Activated CD4-positive, alpha-beta T cell treated with anti-CD3 and anti-CD28 coated beads for 36 hours (primary cell): ENCODE results near the gene C9orf153. TPM values are rescaled to one million over a fixed set of nuclear protein-coding genes. Genes with fewer than 3 reads are reported as not detected.

Source experiments
- ATAC-seq: fragments of 200-7000 bp; cut with Tn5 transposase; one replicate; pipeline ENCODE4 v1.10.0; 2021; ENCODE audit warnings: mild to moderate bottlenecking, moderate library complexity
- CTCF ChIA-PET: fragments of 350-600 bp; sonication (Branson Sonifier 250); formaldehyde crosslinking; loops from one replicate; lab custom pipeline; 2021; ENCODE audit warnings: antibody characterized with exemption; lab: Charles Lee
- POLR2A ChIA-PET: fragments of 350-600 bp; sonication (Branson Sonifier 250); formaldehyde crosslinking; loops from one replicate; lab custom pipeline; 2021; ENCODE audit warnings: antibody characterized with exemption, inconsistent platforms; lab: Charles Lee
- DNase-seq: peaks from one replicate; pipeline ENCODE4 v3.0.0-alpha.2; 2020
- H3K27ac Mint-ChIP-seq: one replicate; pipeline ENCODE4 v1.8.0; 2021; ENCODE audit warnings: mixed read lengths
- H3K27me3 Mint-ChIP-seq: one replicate; pipeline ENCODE4 v1.8.0; 2021; ENCODE audit warnings: mixed read lengths
- H3K36me3 Mint-ChIP-seq: one replicate; pipeline ENCODE4 v1.8.0; 2021; ENCODE audit warnings: low read depth, mixed read lengths
- H3K4me1 Mint-ChIP-seq: one replicate; pipeline ENCODE4 v1.8.0; 2021; ENCODE audit warnings: mixed read lengths
- H3K4me3 Mint-ChIP-seq: one replicate; pipeline ENCODE4 v1.8.0; 2021; ENCODE audit warnings: mild to moderate bottlenecking, moderate library complexity, mixed read lengths
- H3K9me3 Mint-ChIP-seq: one replicate; pipeline ENCODE4 v1.8.0; 2021; ENCODE audit warnings: low read depth, mixed read lengths
- intact Hi-C, 2 experiments: fragments of 100-400 bp; cut with DNase I in 1 of 2; cut with micrococcal nuclease in 1 of 2; formaldehyde crosslinking; loops; one replicate each; pipeline versions ENCODE4 v1.14.2 to v1.15.1; 2022 to 2024; cut with DNase I, micrococcal nuclease
- total RNA-seq, 2 experiments: library from RNA; stranded (reverse); gene quantifications; one replicate each; pipeline ENCODE4 v1.2.3, GENCODE V29; 2021

C9orf153 gene
- total RNA-seq, 2 experiments from 2014 or later = 0.25 to 0.46 TPM

GRCh38 chr9:86285261-86285660 is 25.8 kb upstream of the C9orf153 start:
- Mint-ChIP-seq H3K27ac (no peak overlapping the region), H3K9me3 (no peaks in the 10 kb centered on the region), H3K36me3 (peaks cover 9% of the 10 kb centered on the region), H3K4me3 (no peak overlapping the region), H3K27me3 (no peaks in the 10 kb centered on the region), H3K4me1 (peaks cover 23% of the 10 kb centered on the region)
- intact Hi-C loops = loop anchor here in 1 of 2 experiments (10.0 kb wide), 1 partner anchor 1180 kb away; no protein-coding TSS in a partner anchor
- ChIA-PET POLR2A (no interaction called here), CTCF (interaction anchor here (1.2 kb wide), 1 partner anchor 10 kb away, joined by 3 read pairs; no protein-coding TSS in a partner anchor)
- ATAC-seq (no peak), DNase-seq (no peak)

- Mint-ChIP-seq H3K4me1 (peaks cover 37% of the 10 kb centered on the region), H3K4me3 (peak overlapping the region; percentile 82), H3K27me3 (no peaks in the 10 kb centered on the region), H3K36me3 (peaks cover 13% of the 10 kb centered on the region), H3K9me3 (no peaks in the 10 kb centered on the region), H3K27ac (peak overlapping the region; percentile 95)
- DNase-seq = no peak
- ATAC-seq = peak; percentile 63
- intact Hi-C loops = loop anchor here (1.0 to 10.0 kb wide), 11 partner anchors 20 to 1182 kb away; partner anchors contain the start of genes NAA35 (in 2 of the 2), TUT7 (in 2 of the 2) and GAS1 (in 1 of the 2)
- POLR2A ChIA-PET = interaction anchor here (1.5 kb wide), 1 partner anchor 70 kb away, joined by 4 read pairs; no protein-coding TSS in a partner anchor
- CTCF ChIA-PET = interaction anchor here (1.0 kb wide), 1 partner anchor 83 kb away, joined by 3 read pairs; no protein-coding TSS in a partner anchor
Measured at GRCh38 chr9:86282979-86283535, 23.6 kb upstream of the C9orf153 start.

GRCh38 chr9:86282077-86282978 is 22.9 kb upstream of the C9orf153 start, which contains the start of gene ISCA1:
TSS of gene ISCA1 (minus strand) at chr9:86282538. CDS start at chr9:86282458, 80 bp downstream.
- ChIA-PET POLR2A (interaction anchor here (0.6 to 1.5 kb wide), 3 partner anchors 17 to 71 kb away, joined by 3 to 4 read pairs (median 4); no protein-coding TSS in a partner anchor), CTCF (interaction anchor here (0.5 to 1.0 kb wide), 3 partner anchors 71 to 82 kb away, joined by 3 to 4 read pairs (median 3); no protein-coding TSS in a partner anchor)
- H3K36me3 Mint-ChIP-seq = peaks cover 11% of the 10 kb centered on the region

GRCh38 chr9:86281593-86282076 is 22.2 kb upstream of the C9orf153 start:
- ATAC-seq (peak; percentile 2), DNase-seq (no peak)
- H3K9me3 Mint-ChIP-seq = no peaks in the 10 kb centered on the region
- H3K4me1 Mint-ChIP-seq = peaks cover 47% of the 10 kb centered on the region
- intact Hi-C loops = loop anchor here (1.0 to 10.0 kb wide), 11 partner anchors 22 to 1183 kb away; partner anchors contain the start of genes NAA35 (in 2 of the 2), TUT7 (in 2 of the 2) and GAS1 (in 1 of the 2)
- POLR2A ChIA-PET = interaction anchor here (0.7 to 1.5 kb wide), 3 partner anchors 24 to 339 kb away, joined by 3 to 4 read pairs (median 4); no protein-coding TSS in a partner anchor
- H3K4me3 Mint-ChIP-seq = peak overlapping the region; percentile 82
- peaks cover 15% of the 10 kb centered on the region for H3K36me3 Mint-ChIP-seq
- no peaks in the 10 kb centered on the region for H3K27me3 Mint-ChIP-seq
- H3K27ac Mint-ChIP-seq = peak overlapping the region; percentile 89
- CTCF ChIA-PET = interaction anchor here (0.5 to 1.0 kb wide), 2 partner anchors 79 to 82 kb away, joined by 3 to 4 read pairs; no protein-coding TSS in a partner anchor

More at GRCh38 chr9:86282077-86282978, 22.9 kb upstream of the C9orf153 start, which contains the start of gene ISCA1:
- H3K4me3 Mint-ChIP-seq = peak within 1 kb of the TSS; percentile 82
- no peaks in the 10 kb centered on the region for H3K27me3 Mint-ChIP-seq
- H3K9me3 Mint-ChIP-seq = no peaks in the 10 kb centered on the region
- DNase-seq (peak; percentile 99), ATAC-seq (peak; percentile 86)
- peaks cover 42% of the 10 kb centered on the region for H3K4me1 Mint-ChIP-seq
- peak within 1 kb of the TSS; percentile 95 for H3K27ac Mint-ChIP-seq
- intact Hi-C loops = loop anchor here (1.0 to 10.0 kb wide), 11 partner anchors 21 to 1182 kb away; partner anchors contain the start of genes NAA35 (in 2 of the 2), TUT7 (in 2 of the 2) and GAS1 (in 1 of the 2)

GRCh38 chr9:86280580-86280979 is 21.1 kb upstream of the C9orf153 start:
- CTCF ChIA-PET = interaction anchor here (0.6 kb wide), 1 partner anchor 126 kb away, joined by 3 read pairs; no protein-coding TSS in a partner anchor
- Mint-ChIP-seq H3K4me3 (peak overlapping the region; percentile 82), H3K4me1 (peaks cover 47% of the 10 kb centered on the region), H3K36me3 (peaks cover 15% of the 10 kb centered on the region), H3K27ac (no peak overlapping the region), H3K27me3 (no peaks in the 10 kb centered on the region), H3K9me3 (no peaks in the 10 kb centered on the region)
- intact Hi-C loops = loop anchor here in 1 of 2 experiments (5.0 to 10.0 kb wide), 3 partner anchors 78 to 1184 kb away; no protein-coding TSS in a partner anchor
- DNase-seq (no peak), ATAC-seq (no peak)
- POLR2A ChIA-PET = interaction anchor here (0.6 kb wide), 2 partner anchors 224 to 281 kb away, joined by 3 read pairs; no protein-coding TSS in a partner anchor

- H3K27ac Mint-ChIP-seq = no peak overlapping the region
- DNase-seq = no peak
- ChIA-PET CTCF (interaction anchor here (0.6 kb wide), 1 partner anchor 125 kb away, joined by 3 read pairs; no protein-coding TSS in a partner anchor), POLR2A (interaction anchor here (0.6 kb wide), 1 partner anchor 280 kb away, joined by 3 read pairs; no protein-coding TSS in a partner anchor)
- peaks cover 16% of the 10 kb centered on the region for H3K36me3 Mint-ChIP-seq
- ATAC-seq = no peak
- peak overlapping the region; percentile 53 for H3K4me3 Mint-ChIP-seq
- no peaks in the 10 kb centered on the region for H3K27me3 Mint-ChIP-seq
- H3K4me1 Mint-ChIP-seq = peaks cover 47% of the 10 kb centered on the region
- intact Hi-C loops = loop anchor here in 1 of 2 experiments (5.0 to 10.0 kb wide), 3 partner anchors 78 to 1185 kb away; no protein-coding TSS in a partner anchor
- no peaks in the 10 kb centered on the region for H3K9me3 Mint-ChIP-seq
Measured at GRCh38 chr9:86279839-86280238, 20.4 kb upstream of the C9orf153 start.

GRCh38 chr9:86277072-86277471 is 17.6 kb upstream of the C9orf153 start:
- CTCF ChIA-PET = interaction anchor here (1.9 kb wide), 1 partner anchor 76 kb away, joined by 4 read pairs; no protein-coding TSS in a partner anchor
- intact Hi-C loops = no loop called here

GRCh38 chr9:86275962-86276361 is 16.5 kb upstream of the C9orf153 start:
- H3K4me3 Mint-ChIP-seq = no peak overlapping the region
- POLR2A ChIA-PET = no interaction called here
- intact Hi-C loops = no loop called here
- H3K36me3 Mint-ChIP-seq = peaks cover 44% of the 10 kb centered on the region
- CTCF ChIA-PET = interaction anchor here (0.7 to 1.0 kb wide), 3 partner anchors 65 to 355 kb away, joined by 3 read pairs; no protein-coding TSS in a partner anchor
- ATAC-seq (no peak), DNase-seq (no peak)
- no peaks in the 10 kb centered on the region for H3K9me3 Mint-ChIP-seq
- H3K27me3 Mint-ChIP-seq = no peaks in the 10 kb centered on the region
- H3K27ac Mint-ChIP-seq = no peak overlapping the region
- H3K4me1 Mint-ChIP-seq = peaks cover 30% of the 10 kb centered on the region

More at GRCh38 chr9:86277072-86277471, 17.6 kb upstream of the C9orf153 start:
- no peak for DNase-seq
- Mint-ChIP-seq H3K27ac (no peak overlapping the region), H3K9me3 (no peaks in the 10 kb centered on the region), H3K27me3 (no peaks in the 10 kb centered on the region), H3K36me3 (peaks cover 33% of the 10 kb centered on the region), H3K4me1 (peaks cover 36% of the 10 kb centered on the region), H3K4me3 (no peak overlapping the region)
- POLR2A ChIA-PET = no interaction called here
- no peak for ATAC-seq

GRCh38 chr9:86274821-86275643 is 15.6 kb upstream of the C9orf153 start:
- Mint-ChIP-seq H3K4me1 (peaks cover 22% of the 10 kb centered on the region), H3K4me3 (no peak overlapping the region), H3K36me3 (peaks cover 45% of the 10 kb centered on the region), H3K27me3 (no peaks in the 10 kb centered on the region), H3K9me3 (no peaks in the 10 kb centered on the region), H3K27ac (no peak overlapping the region)
- ATAC-seq (no peak), DNase-seq (no peak)
- ChIA-PET POLR2A (no interaction called here), CTCF (interaction anchor here (0.7 kb wide), 1 partner anchor 354 kb away, joined by 3 read pairs; no protein-coding TSS in a partner anchor)
- intact Hi-C loops = no loop called here
